K562 (cell line): ENCODE measurements around the gene HPN. TPM values are rescaled to one million over a fixed set of nuclear protein-coding genes. Genes with fewer than 3 reads are reported as not detected.

Experiments
- ATAC-seq: fragments of 200-7000 bp; cut with Tn5 transposase; 3 replicates; pipeline ENCODE4 v1.9.1; 2020; ENCODE audit warnings: moderate library complexity
- BruUV-seq: library from RNA; stranded (reverse); fragments of 400-500 nt; replicated peaks from 2 replicates; lab custom pipeline; 2021; lab: Mats Ljungman, UMichigan
- CTCF ChIA-PET: fragments of 300-600 bp; formaldehyde crosslinking; extraction: SDS; loops from one replicate; lab custom pipeline; 2021; ENCODE audit warnings: low intra/inter-chr PET ratio; lab: Yijun Ruan, JAX
- POLR2A ChIA-PET: fragments of 300-600, 350-650 bp; sonication (Branson Sonifier 250); formaldehyde crosslinking; extraction: SDS; loops from one replicate; lab custom pipeline; 2021; ENCODE audit warnings: antibody characterized with exemption, inconsistent platforms; lab: Yijun Ruan, JAX
- DNase-seq, 4 experiments: peaks; one replicate each; pipeline versions ENCODE4 v3.0.0 to v3.0.0-alpha.2; 2011 to 2018; ENCODE audit warnings: low spot score in 3 of 4, mixed read lengths in 3 of 4; ENCODE audit errors: extremely low read depth in 1 of 4
- FAIRE-seq: peaks from 2 replicates; lab custom pipeline; 2011; peaks lifted over from hg19 to GRCh38; lab: Jason Lieb, UNC
- H2AFZ ChIP-seq: 2 replicates; pipeline ENCODE4 v1.6.0; 2011; ENCODE audit warnings: low read depth, low read length, control low read depth, inconsistent platforms
- H3K27ac ChIP-seq: fragments of 200-600 bp; 3 replicates; pipeline ENCODE4 v1.8.0; 2011; ENCODE audit warnings: low read depth, mild to moderate bottlenecking, control low read depth, inconsistent platforms, low read length, moderate library complexity, mixed read lengths; ENCODE audit errors: extremely low read depth
- H3K27me3 ChIP-seq, 2 experiments: fragments of 300-600 bp in 1 of 2; 2 replicates in 1 of 2; 3 replicates in 1 of 2; pipeline versions ENCODE4 v1.6.0 to v1.8.0; 2011; ENCODE audit warnings: inconsistent platforms in 2 of 2, low read length in 2 of 2, mild to moderate bottlenecking in 1 of 2, mixed read lengths in 1 of 2, moderate library complexity in 1 of 2; ENCODE audit not compliant: control insufficient read depth in 2 of 2, insufficient read depth in 2 of 2
- H3K36me3 ChIP-seq: fragments of 300-600 bp; 3 replicates; pipeline ENCODE4 v1.8.0; 2011; ENCODE audit warnings: mild to moderate bottlenecking, low read length, inconsistent platforms; ENCODE audit not compliant: control insufficient read depth, insufficient read depth
- H3K4me1 ChIP-seq, 2 experiments: fragments of 200-600 bp in 1 of 2; replicated peaks in 1 of 2; 2 replicates in 1 of 2; 3 replicates in 1 of 2; pipeline versions ENCODE4 v1.5.1 to v1.8.0; 2011; ENCODE audit warnings: inconsistent platforms in 2 of 2, low read length in 2 of 2, mild to moderate bottlenecking in 1 of 2, mixed read lengths in 1 of 2, moderate library complexity in 1 of 2; ENCODE audit not compliant: control insufficient read depth in 2 of 2, insufficient read depth in 2 of 2
- H3K4me2 ChIP-seq: 2 replicates; pipeline ENCODE4 v1.6.1; 2011; ENCODE audit warnings: low read length, control low read depth, inconsistent platforms, mixed read lengths; ENCODE audit not compliant: insufficient read depth
- H3K4me3 ChIP-seq: fragments of 200-600 bp; sonication (generic), shearing (Covaris generic); 2 replicates; pipeline ENCODE4 v1.5.1; 2016; ENCODE audit warnings: control low read depth, inconsistent platforms
- H3K79me2 ChIP-seq: fragments of 200-600 bp; 3 replicates; pipeline ENCODE4 v1.8.0; 2011; ENCODE audit warnings: low read length, inconsistent platforms; ENCODE audit not compliant: control insufficient read depth, insufficient read depth
- H3K9ac ChIP-seq, 2 experiments: 2 replicates each; pipeline versions ENCODE4 v1.6.0 to v1.6.1; 2011; ENCODE audit warnings: low read depth in 2 of 2, low read length in 2 of 2, control low read depth in 1 of 2, inconsistent platforms in 1 of 2, mild to moderate bottlenecking in 1 of 2, mixed read lengths in 1 of 2; ENCODE audit not compliant: insufficient read depth in 1 of 2
- H3K9me1 ChIP-seq: one replicate; pipeline ENCODE4 v1.6.0; 2011; ENCODE audit warnings: inconsistent platforms, mild to moderate bottlenecking, low read length, moderate library complexity; ENCODE audit not compliant: control insufficient read depth, insufficient read depth
- H3K9me3 ChIP-seq: replicated peaks from 2 replicates; pipeline ENCODE4 v1.5.1; 2011; ENCODE audit warnings: low read depth, low read length, inconsistent platforms; ENCODE audit not compliant: control insufficient read depth, insufficient read depth
- H4K20me1 ChIP-seq: replicated peaks from 2 replicates; pipeline ENCODE4 v1.6.1; 2011; ENCODE audit warnings: low read length, inconsistent platforms, mixed read lengths; ENCODE audit not compliant: control insufficient read depth, insufficient read depth
- ELK1 ChIP-seq: sonication (generic); formaldehyde crosslinking; IDR thresholded peaks from 2 replicates; pipeline ENCODE4 v1.8.1; 2022; ENCODE audit warnings: missing genetic modification reagents
- GTF2A2 ChIP-seq: IDR thresholded peaks from 2 replicates; pipeline ENCODE4 v1.6.1; 2016; ENCODE audit warnings: mild to moderate bottlenecking, missing genetic modification characterization, missing compliant biosample characterization
- NR2F6 ChIP-seq: fragments of 450-650 bp; formaldehyde crosslinking; IDR thresholded peaks from 2 replicates; pipeline ENCODE4 v1.4.0; 2020; ENCODE audit warnings: mild to moderate bottlenecking
- POLR2G ChIP-seq: fragments of 200-400 bp; formaldehyde crosslinking; IDR thresholded peaks from 2 replicates; pipeline ENCODE4 v1.6.1; 2017; ENCODE audit warnings: low read depth, mild to moderate bottlenecking, antibody characterized with exemption, low read length, moderate library complexity
- RNF2 ChIP-seq: sonication (generic); IDR thresholded peaks from 2 replicates; pipeline ENCODE4 v1.6.1; 2016
- SAFB2 ChIP-seq: fragments of 200-400 bp; formaldehyde crosslinking; IDR thresholded peaks from 2 replicates; pipeline ENCODE4 v1.6.1; 2018; ENCODE audit warnings: borderline replicate concordance, low read length, low read depth, moderate library complexity; ENCODE audit not compliant: severe bottlenecking
- SLC30A9 ChIP-seq: fragments of 250-450 bp; sonication (Bioruptor Pico); IDR thresholded peaks from 2 replicates; pipeline ENCODE4 v1.8.0; 2022; ENCODE audit warnings: mild to moderate bottlenecking, moderate library complexity
- ZBTB1 ChIP-seq: sonication (generic); formaldehyde crosslinking; IDR thresholded peaks from 2 replicates; pipeline ENCODE4 v1.8.1; 2023; ENCODE audit warnings: missing genetic modification reagents, low read depth, mild to moderate bottlenecking, borderline replicate concordance
- ZBTB34 ChIP-seq: fragments of 250-450 bp; sonication (Bioruptor Pico); IDR thresholded peaks from 2 replicates; pipeline ENCODE4 v1.8.0; 2021; ENCODE audit warnings: mild to moderate bottlenecking, moderate library complexity
- ZBTB40 ChIP-seq, 2 experiments: fragments of 450-650 bp in 1 of 2; sonication (generic) in 1 of 2; formaldehyde crosslinking in 1 of 2; IDR thresholded peaks; 2 replicates each; pipeline versions ENCODE4 v1.7.1 to v1.9.0; 2016 to 2022; ENCODE audit warnings: inconsistent platforms in 1 of 2, mild to moderate bottlenecking in 1 of 2, missing genetic modification reagents in 1 of 2
- ZNF24 ChIP-seq: fragments of 450-650 bp; IDR thresholded peaks from 2 replicates; pipeline ENCODE4 v1.6.1; 2016
- ZNF764 ChIP-seq: fragments of 250-450 bp; sonication (Bioruptor Pico); IDR thresholded peaks from 2 replicates; pipeline ENCODE4 v1.4.0; 2020; ENCODE audit warnings: low read depth, mild to moderate bottlenecking, moderate library complexity
- WGBS: fragments of 100-300 bp; shearing (Covaris generic); methylation state at CpG from one replicate; pipeline ENCODE4 v1.1.6; 2016; ENCODE audit warnings: low coverage, mixed read lengths; ENCODE audit not compliant: insufficient coverage; ENCODE audit errors: missing lambda C conversion rate; 5-methylcytosine and 5-hydroxymethylcytosine counted together
- in situ Hi-C: fragments of 300-500 bp; cut with MboI; formaldehyde crosslinking; loops from 4 replicates; pipeline ENCODE4 v1.15.0; 2018; ENCODE audit warnings: inconsistent platforms, mixed read lengths
- intact Hi-C: fragments of 100-400 bp; cut with micrococcal nuclease; formaldehyde crosslinking; loops from 2 replicates; pipeline ENCODE4 v1.14.2; 2022
- polyA plus RNA-seq, 8 experiments: library from polyadenylated mRNA; depleted of rRNA in 4 of 8; stranded (reverse) in 5 of 8; unstranded in 3 of 8; fragments of >200 nt; fragmentation: Nextera tagmentation in 2 of 8; fragmentation: Illumina TruSeq in 1 of 8; extraction: Ambion mirVana in 2 of 8; extraction: Trizol in 1 of 8; gene quantifications; 2 replicates each; pipeline versions ENCODE4 v1.2.1 to v1.2.3, GENCODE V29; 2011 to 2014; ENCODE audit warnings: inconsistent platforms in 1 of 8, missing spikeins in 1 of 8
- total RNA-seq, 7 experiments: library from RNA; depleted of rRNA in 6 of 7; stranded (reverse); fragments of >200 nt in 6 of 7; fragmentation: Illumina TruSeq in 2 of 7; extraction: Trizol in 2 of 7; gene quantifications; 2 replicates each; pipeline versions ENCODE4 v1.2.1 to v1.2.3, GENCODE V29; 2011 to 2021; ENCODE audit warnings: low replicate concordance in 1 of 7

Gene HPN
- total and polyA plus RNA-seq, 9 of the 15 experiments (the other 6 are each of a cell fraction or from before 2014, with no cell fraction given), result 0.10 to 0.20 TPM; not detected in 7

- H4K20me1 ChIP-seq, result no peaks in the 10 kb centered on the region
- FAIRE-seq (no peak), ATAC-seq (no peak), DNase-seq (no peak)
- POLR2A ChIA-PET, result no interaction called here
- no peaks in the 10 kb centered on the region for H3K9me3 ChIP-seq
- no peak overlapping the region; a peak in 1 of 4 replicates for H3K9ac ChIP-seq
- H3K36me3 ChIP-seq, result no peaks in the 10 kb centered on the region
- H3K79me2 ChIP-seq, result no peaks in the 10 kb centered on the region
- no peak overlapping the region for H3K4me3 ChIP-seq
- no peak overlapping the region for H3K4me2 ChIP-seq
- intact Hi-C loops (no loop called here), in situ Hi-C loops (no loop called here)
- 20% methylated on average over 8 of the region's 15 CpGs for WGBS
- no peak overlapping the region for H3K27ac ChIP-seq
- H3K9me1 ChIP-seq, result no peaks in the 10 kb centered on the region
- CTCF ChIA-PET, result no interaction called here
- BruUV-seq, result no TSS peak
- H2AFZ ChIP-seq, result no peak overlapping the region
- H3K4me1 ChIP-seq, result peaks cover 0 to 14% of the 10 kb centered on the region in 2 experiments; a peak in 2 of 5 replicates
- peaks cover 2 to 20% of the 10 kb centered on the region in 2 experiments; a peak in 2 of 5 replicates for H3K27me3 ChIP-seq
- TF ChIP-seq NR2F6 (CRISPR knock-in tag), result no peak
- TF ChIP-seq POLR2G, result no peak
- no peak for TF ChIP-seq ZNF764 (CRISPR knock-in tag)
- TF ChIP-seq ZBTB1, result no peak
- TF ChIP-seq ZBTB34 (CRISPR knock-in tag), result no peak
- TF ChIP-seq SLC30A9 (CRISPR knock-in tag), result no peak
- no peak for TF ChIP-seq GTF2A2
- no peak for TF ChIP-seq ELK1 (CRISPR knock-in tag)
- TF ChIP-seq RNF2, result no peak
- TF ChIP-seq ZBTB40 (IDR thresholded peaks at IDR 0.05), result no peak
- TF ChIP-seq ZBTB40 (CRISPR knock-in tag; IDR thresholded peaks at IDR 0.05), result no peak
- TF ChIP-seq ZNF24, result no peak
- no peak for TF ChIP-seq SAFB2
These were observed 18.2 kb downstream of the HPN start for GRCh38 chr19:35059799-35060091.
